ENCODE data around the gene ADGRD1. TPM values are rescaled to one million over a fixed set of nuclear protein-coding genes. Genes with fewer than 3 reads are reported as not detected.
A peak's percentile ranks its signal among the peaks of the same experiment; 100 is the strongest.

Gene ADGRD1
- total RNA-seq, 2 experiments from 2014 or later, result 0.38 TPM; not detected in 1

DNA sequence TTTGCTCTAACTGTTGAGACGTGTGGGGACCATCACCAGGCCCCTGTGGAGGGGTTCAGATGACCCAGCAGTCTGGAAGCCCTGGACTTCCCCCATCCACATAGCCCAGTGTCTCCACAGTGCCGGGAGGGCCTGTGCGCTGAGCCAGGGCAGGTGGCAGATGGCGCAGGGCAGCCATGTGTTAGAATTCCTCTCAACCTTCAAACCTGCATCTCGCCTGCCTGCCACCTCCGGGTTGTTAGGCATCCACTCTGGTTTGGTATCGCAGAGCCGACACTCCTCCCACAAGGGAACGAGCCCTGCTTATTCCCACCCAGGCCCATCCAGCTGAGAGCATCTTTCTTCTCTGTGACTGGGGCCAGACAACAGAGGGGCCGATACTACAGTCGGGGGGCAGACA lies 84.5 kb downstream of the ADGRD1 start:
- H3K4me3 Mint-ChIP-seq, result no peak overlapping the region
- no peaks in the 10 kb centered on the region for H3K4me1 Mint-ChIP-seq
- H3K9me3 Mint-ChIP-seq, result no peaks in the 10 kb centered on the region
- no peaks in the 10 kb centered on the region for H3K36me3 Mint-ChIP-seq
- no peak overlapping the region for H3K27ac Mint-ChIP-seq
- DNase-seq, result no peak
- H3K27me3 Mint-ChIP-seq, result no peaks in the 10 kb centered on the region

DNA sequence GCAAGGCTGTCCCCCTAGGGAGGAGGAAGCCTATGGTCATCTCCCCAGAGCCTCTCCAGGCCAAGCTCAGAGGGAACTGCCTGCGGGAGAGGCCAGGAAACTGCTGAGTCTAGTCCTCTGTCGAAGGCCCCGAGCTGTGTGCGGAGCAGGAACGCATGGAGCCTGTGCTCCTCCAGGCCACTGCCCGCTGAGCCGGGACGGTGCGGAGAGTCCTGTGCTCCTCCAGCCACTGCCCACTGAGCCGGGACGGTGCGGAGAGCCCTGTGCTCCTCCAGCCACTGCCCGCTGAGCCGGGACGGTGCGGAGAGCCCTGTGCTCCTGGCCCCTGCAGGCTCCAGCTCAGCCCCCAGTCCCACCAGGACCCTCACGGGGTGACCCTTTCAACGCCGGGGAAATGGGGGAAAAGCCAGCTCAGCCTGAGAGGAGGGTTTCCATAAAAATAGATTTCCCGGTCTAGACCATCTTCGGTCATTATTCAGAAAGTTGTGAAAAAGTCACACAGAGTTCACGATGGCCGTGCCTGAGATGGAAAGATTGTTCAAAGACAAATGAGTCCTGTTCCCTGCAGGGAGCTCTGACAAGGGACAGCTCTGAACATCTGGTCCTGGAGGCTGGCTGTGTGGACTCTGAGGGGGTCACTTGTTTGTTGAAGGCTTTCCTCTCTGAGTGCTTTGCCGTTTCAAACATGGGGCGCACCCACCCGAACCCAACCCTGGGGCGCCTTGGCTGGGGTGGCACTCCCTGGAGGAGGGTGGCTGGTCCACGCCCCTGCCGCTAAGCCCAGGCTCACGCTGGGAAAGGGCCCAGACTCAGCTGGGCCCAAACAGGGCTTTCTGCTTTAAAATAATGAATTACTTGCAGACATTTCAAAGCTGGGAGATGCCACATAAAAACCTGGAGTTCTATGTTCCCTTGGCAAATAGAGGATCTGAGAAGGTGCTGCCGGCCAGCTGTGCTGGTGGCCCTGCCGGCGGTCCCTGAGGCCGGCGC lies 85.5 kb downstream of the ADGRD1 start:
- Mint-ChIP-seq H3K4me3 (no peak overlapping the region), H3K27me3 (no peaks in the 10 kb centered on the region), H3K9me3 (no peaks in the 10 kb centered on the region), H3K4me1 (no peaks in the 10 kb centered on the region), H3K27ac (no peak overlapping the region), H3K36me3 (no peaks in the 10 kb centered on the region)
- no peak for DNase-seq

GRCh38 chr12:131040491-131040890 lies 86.8 kb downstream of the ADGRD1 start:
- no peak overlapping the region for H3K27ac Mint-ChIP-seq
- H3K27me3 Mint-ChIP-seq, result no peaks in the 10 kb centered on the region
- DNase-seq, result no peak
- H3K9me3 Mint-ChIP-seq, result no peaks in the 10 kb centered on the region
- no peaks in the 10 kb centered on the region for H3K36me3 Mint-ChIP-seq
- H3K4me1 Mint-ChIP-seq, result no peaks in the 10 kb centered on the region
- no peak overlapping the region for H3K4me3 Mint-ChIP-seq

- Mint-ChIP-seq H3K9me3 (no peaks in the 10 kb centered on the region), H3K27ac (no peak overlapping the region), H3K4me1 (no peaks in the 10 kb centered on the region), H3K4me3 (no peak overlapping the region), H3K36me3 (no peaks in the 10 kb centered on the region), H3K27me3 (no peaks in the 10 kb centered on the region)
- no peak for DNase-seq
Measured at GRCh38 chr12:131041216-131041967, 87.7 kb downstream of the ADGRD1 start.

- no peaks in the 10 kb centered on the region for H3K4me1 Mint-ChIP-seq
- no peak overlapping the region for H3K4me3 Mint-ChIP-seq
- no peak for DNase-seq
- no peaks in the 10 kb centered on the region for H3K36me3 Mint-ChIP-seq
- no peaks in the 10 kb centered on the region for H3K9me3 Mint-ChIP-seq
- no peak overlapping the region for H3K27ac Mint-ChIP-seq
- H3K27me3 Mint-ChIP-seq, result no peaks in the 10 kb centered on the region
Measured at GRCh38 chr12:131041968-131042833, 88.5 kb downstream of the ADGRD1 start.

GRCh38 chr12:131042834-131043245 lies 89.1 kb downstream of the ADGRD1 start:
- no peaks in the 10 kb centered on the region for H3K4me1 Mint-ChIP-seq
- no peak overlapping the region for H3K4me3 Mint-ChIP-seq
- no peaks in the 10 kb centered on the region for H3K36me3 Mint-ChIP-seq
- no peaks in the 10 kb centered on the region for H3K27me3 Mint-ChIP-seq
- DNase-seq, result no peak
- H3K9me3 Mint-ChIP-seq, result no peaks in the 10 kb centered on the region
- H3K27ac Mint-ChIP-seq, result no peak overlapping the region

DNA sequence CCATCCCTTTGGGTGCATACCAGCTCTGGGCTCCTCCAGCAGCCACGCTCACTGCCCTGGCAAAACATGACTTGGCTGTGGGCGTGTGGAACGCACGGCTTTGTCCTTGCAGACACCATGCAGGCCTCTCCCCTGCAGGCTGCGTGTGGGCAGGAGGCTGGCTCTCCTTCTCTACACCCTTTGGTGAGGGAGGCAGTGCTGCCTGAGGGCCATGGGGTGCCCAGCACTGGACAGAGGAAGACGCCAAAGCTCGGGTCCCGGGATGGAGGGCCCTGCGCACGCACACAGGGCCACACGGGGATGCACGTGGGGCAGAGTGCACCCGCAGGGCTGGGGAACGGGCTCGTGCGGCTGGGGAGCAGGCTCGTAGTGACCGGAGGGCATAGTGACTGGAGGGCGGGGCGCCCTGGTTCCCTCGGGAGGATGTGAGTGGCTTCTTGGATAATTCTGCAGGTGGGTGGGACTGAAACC lies 89.7 kb downstream of the ADGRD1 start:
- DNase-seq, result no peak
- no peaks in the 10 kb centered on the region for H3K27me3 Mint-ChIP-seq
- no peaks in the 10 kb centered on the region for H3K9me3 Mint-ChIP-seq
- no peaks in the 10 kb centered on the region for H3K4me1 Mint-ChIP-seq
- H3K4me3 Mint-ChIP-seq, result no peak overlapping the region
- H3K27ac Mint-ChIP-seq, result no peak overlapping the region
- no peaks in the 10 kb centered on the region for H3K36me3 Mint-ChIP-seq

- no peaks in the 10 kb centered on the region for H3K9me3 Mint-ChIP-seq
Measured at GRCh38 chr12:131044136-131044535, 90.4 kb downstream of the ADGRD1 start.

GRCh38 chr12:131044760-131045381 lies 91.2 kb downstream of the ADGRD1 start:
- Mint-ChIP-seq H3K27ac (no peak overlapping the region), H3K9me3 (no peaks in the 10 kb centered on the region), H3K4me3 (no peak overlapping the region), H3K4me1 (no peaks in the 10 kb centered on the region), H3K27me3 (no peaks in the 10 kb centered on the region), H3K36me3 (no peaks in the 10 kb centered on the region)
- DNase-seq, result no peak

More at GRCh38 chr12:131044136-131044535, 90.4 kb downstream of the ADGRD1 start:
- no peak for DNase-seq
- Mint-ChIP-seq H3K4me3 (no peak overlapping the region), H3K4me1 (no peaks in the 10 kb centered on the region), H3K27ac (no peak overlapping the region), H3K36me3 (no peaks in the 10 kb centered on the region), H3K27me3 (no peaks in the 10 kb centered on the region)

DNA sequence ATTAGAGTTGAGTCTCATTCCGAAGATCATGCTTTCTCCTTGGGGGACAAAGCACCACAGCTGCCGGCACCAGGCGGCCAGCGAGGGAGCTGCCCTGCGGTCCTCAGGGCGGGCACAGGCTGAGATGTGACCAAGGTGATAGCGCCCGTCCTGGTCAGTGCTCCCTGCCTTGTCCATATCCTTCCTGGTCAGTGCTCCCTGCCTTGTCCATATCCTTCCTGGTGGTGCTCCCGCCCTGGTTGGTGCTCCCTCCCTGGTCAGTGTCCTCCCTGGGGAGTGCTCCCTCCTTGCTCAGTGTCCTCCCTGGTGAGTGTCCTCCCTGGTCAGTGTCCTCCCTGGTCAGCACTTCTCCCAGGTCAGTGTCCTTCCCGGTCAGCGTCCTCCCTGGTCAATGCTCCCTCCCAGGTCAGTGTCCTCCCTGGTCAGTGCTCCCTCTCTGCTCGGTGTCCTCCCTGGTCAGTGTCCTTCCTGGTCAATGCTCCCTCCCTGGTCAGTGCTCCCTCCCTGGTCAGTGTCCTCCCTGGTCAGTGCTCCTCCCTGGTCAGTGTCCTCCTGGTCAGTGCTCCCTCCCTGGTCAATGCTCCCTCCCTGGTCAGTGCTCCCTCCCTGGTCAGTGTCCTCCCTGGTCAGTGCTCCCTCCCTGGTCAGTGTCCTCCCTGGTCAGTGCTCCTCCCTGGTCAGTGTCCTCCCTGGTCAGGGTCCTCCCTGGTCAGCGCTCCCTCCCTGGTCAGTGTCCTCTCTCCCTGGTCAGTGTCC lies 92.2 kb downstream of the ADGRD1 start:
- Mint-ChIP-seq H3K27me3 (no peaks in the 10 kb centered on the region), H3K4me1 (no peaks in the 10 kb centered on the region), H3K27ac (no peak overlapping the region), H3K4me3 (no peak overlapping the region), H3K36me3 (no peaks in the 10 kb centered on the region), H3K9me3 (no peaks in the 10 kb centered on the region)
- DNase-seq, result no peak

- peak overlapping the region; percentile 34 for H3K27ac Mint-ChIP-seq
- H3K9me3 Mint-ChIP-seq, result no peaks in the 10 kb centered on the region
Measured at GRCh38 chr12:131046813-131047788, 93.4 kb downstream of the ADGRD1 start.

DNA sequence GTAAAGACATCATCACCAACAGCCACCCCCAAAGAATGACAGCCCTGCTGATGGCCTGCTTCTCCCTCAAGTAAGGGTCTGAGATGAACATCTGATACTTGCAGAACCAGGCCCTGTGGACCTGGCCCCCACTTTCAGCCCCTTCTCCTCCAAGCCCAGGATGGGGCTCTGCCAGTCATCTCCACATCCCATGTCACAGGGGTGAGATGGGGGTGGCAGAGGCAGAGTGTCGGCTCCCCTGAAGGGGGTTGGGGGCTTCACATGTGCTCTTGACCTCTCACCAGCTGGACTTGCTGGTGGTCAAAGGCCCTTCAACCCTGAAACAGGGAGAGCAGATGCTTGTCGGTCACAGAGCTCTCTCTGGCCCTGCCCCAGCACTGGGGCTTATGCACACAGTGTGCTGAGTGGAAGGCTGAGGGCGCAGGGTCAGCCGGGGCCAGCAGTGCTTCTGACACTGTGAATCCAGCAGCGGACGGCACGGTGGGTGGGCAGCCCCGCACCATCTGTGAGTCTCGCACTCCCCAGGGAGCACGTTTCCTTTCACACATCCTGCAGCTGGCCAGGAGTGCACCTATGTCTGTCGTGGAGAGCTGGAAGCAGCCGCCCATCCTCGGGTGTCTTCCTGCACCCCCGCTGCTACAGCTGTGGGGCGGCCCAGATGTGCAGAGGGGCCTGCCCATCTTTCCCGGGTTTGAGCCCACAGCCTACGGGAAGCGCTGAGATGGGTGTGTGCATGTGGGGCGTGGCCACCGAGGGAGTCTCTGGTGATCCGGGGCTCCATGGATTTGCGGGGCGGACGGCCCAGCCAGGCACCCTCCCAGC lies 94.3 kb downstream of the ADGRD1 start:
- Mint-ChIP-seq H3K4me1 (no peaks in the 10 kb centered on the region), H3K9me3 (no peaks in the 10 kb centered on the region), H3K4me3 (no peak overlapping the region), H3K36me3 (no peaks in the 10 kb centered on the region), H3K27ac (peak overlapping the region; percentile 34), H3K27me3 (no peaks in the 10 kb centered on the region)
- DNase-seq, result no peak

More at GRCh38 chr12:131046813-131047788, 93.4 kb downstream of the ADGRD1 start:
- H3K27me3 Mint-ChIP-seq, result no peaks in the 10 kb centered on the region
- DNase-seq, result no peak
- H3K4me3 Mint-ChIP-seq, result no peak overlapping the region
- H3K36me3 Mint-ChIP-seq, result no peaks in the 10 kb centered on the region
- no peaks in the 10 kb centered on the region for H3K4me1 Mint-ChIP-seq

Data from activated naive CD8-positive, alpha-beta T cell treated with anti-CD3 and anti-CD28 coated beads for 36 hours (primary cell).